AG04449 (cell line): Measurements from ENCODE around the gene AP4M1.
"Not testable (repeated sequence)": the region's sequence is repeated elsewhere in the genome, so short reads cannot be mapped to it uniquely, and the experiment has no call there.

Experiments used
- CTCF ChIA-PET: fragments of 350-600 bp; formaldehyde crosslinking; extraction: SDS; loops from one replicate; lab custom pipeline; 2021; ENCODE audit warnings: antibody characterized with exemption; lab: Yijun Ruan, JAX
- POLR2A ChIA-PET: fragments of 400-600, 350-600 bp; formaldehyde crosslinking; extraction: SDS; loops from one replicate; lab custom pipeline; 2020; ENCODE audit warnings: antibody characterized with exemption, inconsistent platforms; lab: Yijun Ruan, JAX
- DNase-seq: peaks from one replicate; pipeline ENCODE4 v3.0.0-alpha.2; 2010; ENCODE audit warnings: low read depth, low spot score
- H3K4me3 ChIP-seq: 2 replicates; pipeline ENCODE4 v1.5.1; 2011; ENCODE audit warnings: low read depth, mild to moderate bottlenecking, control low read depth, low read length
- CTCF ChIP-seq: IDR thresholded peaks from one replicate; pipeline ENCODE4 v1.5.1; 2011; ENCODE audit warnings: mild to moderate bottlenecking, moderate library complexity, low read length, control low read depth, inconsistent platforms; ENCODE audit not compliant: insufficient read depth; ENCODE audit errors: missing control alignments

The AP4M1 gene

GRCh38 chr7:100127866-100128636, 26.6 kb downstream of the AP4M1 start:
- no peak for DNase-seq
- TF ChIP-seq CTCF, result no peak
- POLR2A ChIA-PET, result interaction anchor here (1.0 kb wide), 1 partner anchor 134 kb away, joined by 3 read pairs; no protein-coding TSS in a partner anchor
- H3K4me3 ChIP-seq, result peak overlapping the region; percentile 94
- CTCF ChIA-PET, result interaction anchor here (0.6 to 11.8 kb wide), 8 partner anchors 7 to 134 kb away, joined by 3 to 298 read pairs (median 14); partner anchors contain the start of genes CNPY4, LAMTOR4 and PVRIG

GRCh38 chr7:100128637-100128963, 27.2 kb downstream of the AP4M1 start:
- POLR2A ChIA-PET, result interaction anchor here (1.0 kb wide), 1 partner anchor 135 kb away, joined by 3 read pairs; no protein-coding TSS in a partner anchor
- CTCF ChIA-PET, result interaction anchor here (0.6 to 11.8 kb wide), 9 partner anchors 8 to 135 kb away, joined by 3 to 298 read pairs (median 5); partner anchors contain the start of genes CNPY4, LAMTOR4 and PVRIG
- DNase-seq, result no peak
- TF ChIP-seq CTCF, result no peak
- H3K4me3 ChIP-seq, result no peak overlapping the region

GRCh38 chr7:100130220-100130607, 28.8 kb downstream of the AP4M1 start:
- DNase-seq, POLR2A ChIA-PET, H3K4me3 ChIP-seq: not testable (repeated sequence)
- CTCF ChIA-PET, result interaction anchor here (0.6 to 11.8 kb wide), 29 partner anchors 8 to 275 kb away, joined by 3 to 298 read pairs (median 5); partner anchors contain the start of genes CNPY4, LAMTOR4, PVRIG and TRAPPC14

GRCh38 chr7:100130608-100131453, 29.4 kb downstream of the AP4M1 start:
- no peak overlapping the region for H3K4me3 ChIP-seq
- no peak for DNase-seq
- ChIA-PET CTCF (interaction anchor here (0.5 to 11.8 kb wide), 39 partner anchors 8 to 1125 kb away, joined by 3 to 298 read pairs (median 4); partner anchors contain the start of genes CNPY4, GPC2, LAMTOR4 and PVRIG), POLR2A (no interaction called here)
- TF ChIP-seq CTCF, result peak; percentile 91

GRCh38 chr7:100132126-100132525, 30.7 kb downstream of the AP4M1 start:
- POLR2A ChIA-PET, result no interaction called here
- CTCF ChIA-PET, result interaction anchor here (0.6 to 11.8 kb wide), 32 partner anchors 7 to 275 kb away, joined by 3 to 298 read pairs (median 8); partner anchors contain the start of genes GPC2, LAMTOR4, PVRIG and STAG3
- no peak for TF ChIP-seq CTCF
- DNase-seq, result no peak
- H3K4me3 ChIP-seq, result no peak overlapping the region

- H3K4me3 ChIP-seq, result no peak overlapping the region
- no peak for DNase-seq
- POLR2A ChIA-PET, result no interaction called here
- peak; percentile 93 for TF ChIP-seq CTCF
- CTCF ChIA-PET, result interaction anchor here (0.6 to 11.8 kb wide), 34 partner anchors 8 to 719 kb away, joined by 3 to 298 read pairs (median 8); partner anchors contain the start of genes AP4M1, GPC2, LAMTOR4 and MCM7
Measured at GRCh38 chr7:100132697-100133151, 31.3 kb downstream of the AP4M1 start.
